HepG2 (cell line): Measurements from ENCODE around the gene TXNDC11. TPM values are rescaled to one million over a fixed set of nuclear protein-coding genes. Genes with fewer than 3 reads are reported as not detected.

Source experiments
- CSRNP2 ChIP-seq: sonication (generic); formaldehyde crosslinking; conservative IDR thresholded peaks from 2 replicates; pipeline ENCODE4 v1.8.0; 2022; ENCODE audit warnings: low read depth, missing genetic modification reagents
- DZIP1 ChIP-seq: sonication (generic); formaldehyde crosslinking; IDR thresholded peaks from 2 replicates; pipeline ENCODE4 v1.5.0; 2020; ENCODE audit warnings: mild to moderate bottlenecking, missing genetic modification reagents
- GTF3A ChIP-seq: sonication (generic); formaldehyde crosslinking; conservative IDR thresholded peaks from 2 replicates; pipeline ENCODE4 v1.4.0; 2020; ENCODE audit warnings: mild to moderate bottlenecking, missing genetic modification reagents
- HOXA3 ChIP-seq: sonication (generic); formaldehyde crosslinking; IDR thresholded peaks from 2 replicates; pipeline ENCODE4 v1.5.0; 2020; ENCODE audit warnings: missing genetic modification reagents
- KAT8 ChIP-seq: IDR thresholded peaks from 2 replicates; pipeline ENCODE4 v1.6.1; 2016; ENCODE audit warnings: missing genetic modification reagents, missing compliant biosample characterization
- MTF1 ChIP-seq: sonication (generic); formaldehyde crosslinking; IDR thresholded peaks from 2 replicates; pipeline ENCODE4 v1.5.0; 2020; ENCODE audit warnings: missing genetic modification reagents
- MYNN ChIP-seq: sonication (generic); formaldehyde crosslinking; IDR thresholded peaks from 2 replicates; pipeline ENCODE4 v1.4.0; 2020; ENCODE audit warnings: mild to moderate bottlenecking, low read depth, missing genetic modification reagents
- TEAD3 ChIP-seq: optimal IDR thresholded peaks from 2 replicates; pipeline ENCODE3; 2016; ENCODE audit warnings: borderline replicate concordance
- TSC22D2 ChIP-seq: sonication (generic); formaldehyde crosslinking; IDR thresholded peaks from 2 replicates; pipeline ENCODE4 v1.5.1; 2020; ENCODE audit warnings: missing genetic modification reagents, mild to moderate bottlenecking, borderline replicate concordance
- YEATS2 ChIP-seq: sonication (generic); formaldehyde crosslinking; IDR thresholded peaks from 2 replicates; pipeline ENCODE4 v1.4.0; 2020; ENCODE audit warnings: missing genetic modification reagents, borderline replicate concordance
- YY1 ChIP-seq: IDR thresholded peaks from 2 replicates; pipeline ENCODE4 v1.6.1; 2011; ENCODE audit warnings: low read length, low read depth, moderate library complexity, mild to moderate bottlenecking; ENCODE audit not compliant: insufficient read depth, insufficient replicate concordance
- ZBTB33 ChIP-seq: sonication (generic); formaldehyde crosslinking; IDR thresholded peaks from 2 replicates; pipeline ENCODE4 v1.4.0; 2020; ENCODE audit warnings: missing genetic modification reagents
- ZNF274 ChIP-seq: sonication (generic); formaldehyde crosslinking; IDR thresholded peaks from 2 replicates; pipeline ENCODE4 v1.5.1; 2020; ENCODE audit warnings: mild to moderate bottlenecking, missing genetic modification reagents
- ZNF549 ChIP-seq: sonication (generic); formaldehyde crosslinking; IDR thresholded peaks from 2 replicates; pipeline ENCODE4 v1.5.0; 2020; ENCODE audit warnings: missing genetic modification reagents
- ZNF557 ChIP-seq: sonication (generic); formaldehyde crosslinking; IDR thresholded peaks from 2 replicates; pipeline ENCODE4 v1.4.0; 2020; ENCODE audit warnings: missing genetic modification reagents
- ZNF891 ChIP-seq: sonication (generic); formaldehyde crosslinking; IDR thresholded peaks from 2 replicates; pipeline ENCODE4 v1.5.0; 2020; ENCODE audit warnings: mild to moderate bottlenecking, missing genetic modification reagents
- ZSCAN12 ChIP-seq: sonication (generic); formaldehyde crosslinking; IDR thresholded peaks from 2 replicates; pipeline ENCODE4 v1.9.0; 2021; ENCODE audit warnings: mild to moderate bottlenecking, missing genetic modification reagents
- polyA plus RNA-seq, 8 experiments: library from polyadenylated mRNA; depleted of rRNA in 3 of 8; stranded (reverse) in 7 of 8; unstranded in 1 of 8; fragments of >200 nt; fragmentation: Illumina TruSeq in 4 of 8; extraction: Trizol in 4 of 8; gene quantifications; 2 replicates each; pipeline versions ENCODE4 v1.2.1 to v1.2.3, GENCODE V29; 2011 to 2016; ENCODE audit warnings: low read depth in 4 of 8, missing spikeins in 1 of 8, mixed read lengths in 1 of 8; ENCODE audit not compliant: insufficient read depth in 1 of 8
- total RNA-seq, 5 experiments: library from RNA; depleted of rRNA; stranded (reverse); fragments of >200 nt; fragmentation: Illumina TruSeq; extraction: Trizol; gene quantifications; 2 replicates each; pipeline ENCODE4 v1.2.3, GENCODE V29; 2016; ENCODE audit warnings: low read depth in 1 of 5
- TF ChIP-seq, protein P1 (sequence below): sonication (generic); formaldehyde crosslinking; IDR thresholded peaks from 2 replicates; pipeline ENCODE4 v1.8.1; 2023; ENCODE audit warnings: mild to moderate bottlenecking, moderate library complexity, missing genetic modification reagents
- TF ChIP-seq, protein P2 (sequence below): IDR thresholded peaks from 2 replicates; pipeline ENCODE4 v1.6.1; 2016

TXNDC11 gene
- total and polyA plus RNA-seq, 2 of the 13 experiments (the other 11 are each of a cell fraction or from before 2014, with no cell fraction given) = 74.9 to 123 TPM

DNA sequence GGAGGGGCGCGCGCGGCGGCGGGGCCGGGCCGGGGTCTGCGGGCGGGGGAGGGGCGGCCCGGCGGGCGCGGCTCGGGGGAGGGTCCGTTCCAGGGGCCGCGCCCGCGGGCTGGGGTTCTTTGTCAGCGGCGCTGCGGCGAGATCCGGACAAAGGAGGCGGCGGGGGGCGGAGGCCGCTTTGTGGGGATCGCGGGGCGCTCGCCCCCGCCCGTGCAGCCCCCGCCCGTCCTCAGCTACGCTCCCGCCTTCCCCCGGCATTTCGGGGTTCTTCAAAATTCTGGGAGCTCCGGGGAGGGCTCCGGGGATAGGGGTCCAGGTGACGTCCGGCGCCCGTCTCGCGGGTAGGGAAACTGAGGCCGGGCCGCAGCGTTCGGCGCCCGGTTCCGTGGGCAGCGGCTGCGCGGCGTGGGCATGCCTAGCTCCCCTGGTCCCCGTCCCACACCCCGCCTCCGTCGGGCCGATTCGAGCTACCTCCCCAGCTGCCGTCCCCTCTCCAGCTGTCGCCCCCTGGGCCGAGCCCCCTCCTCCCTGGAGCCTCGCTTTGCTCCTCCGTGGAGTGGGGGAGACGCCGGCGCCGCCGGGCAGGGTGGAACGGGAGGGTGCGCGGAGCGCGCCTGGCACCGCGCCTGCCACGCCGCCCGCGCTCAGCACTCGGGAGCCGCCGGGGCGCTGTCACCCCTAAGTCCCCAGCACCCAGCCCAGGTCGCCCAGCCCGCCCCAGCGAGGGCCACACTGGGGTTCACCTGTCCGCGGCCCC is 73.9 kb downstream of the TXNDC11 start (continued):
- TF ChIP-seq DZIP1 (CRISPR knock-in tag) = no peak
- TF ChIP-seq YY1 = peak; percentile 27
- TF ChIP-seq, protein P1, sequence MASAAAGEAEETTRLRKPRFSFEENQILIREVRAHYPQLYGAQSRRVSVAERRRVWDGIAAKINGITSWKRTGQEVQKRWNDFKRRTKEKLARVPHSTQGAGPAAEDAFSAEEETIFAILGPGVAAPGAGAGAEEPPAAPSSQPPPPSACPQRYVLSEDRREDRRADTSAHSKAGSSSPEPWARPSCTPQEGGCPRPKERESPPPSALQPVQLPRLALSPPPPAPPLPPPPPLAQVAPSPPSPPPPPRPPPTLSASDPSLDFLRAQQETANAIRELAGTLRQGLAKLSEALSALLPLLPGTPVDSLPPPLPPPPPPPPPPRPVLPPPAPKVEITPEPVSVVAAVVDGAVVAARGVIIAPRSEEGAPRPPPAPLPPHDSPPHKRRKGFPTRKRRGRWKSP (CRISPR knock-in tag) = no peak
- TF ChIP-seq ZSCAN12 (CRISPR knock-in tag) = no peak
- no peak for TF ChIP-seq KAT8 (CRISPR knock-in tag)
- no peak for TF ChIP-seq ZNF891 (CRISPR knock-in tag)
- TF ChIP-seq YEATS2 (CRISPR knock-in tag) = no peak
- TF ChIP-seq ZNF549 = no peak
- TF ChIP-seq, protein P2, sequence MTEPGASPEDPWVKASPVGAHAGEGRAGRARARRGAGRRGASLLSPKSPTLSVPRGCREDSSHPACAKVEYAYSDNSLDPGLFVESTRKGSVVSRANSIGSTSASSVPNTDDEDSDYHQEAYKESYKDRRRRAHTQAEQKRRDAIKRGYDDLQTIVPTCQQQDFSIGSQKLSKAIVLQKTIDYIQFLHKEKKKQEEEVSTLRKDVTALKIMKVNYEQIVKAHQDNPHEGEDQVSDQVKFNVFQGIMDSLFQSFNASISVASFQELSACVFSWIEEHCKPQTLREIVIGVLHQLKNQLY (CRISPR knock-in tag) = no peak
- TF ChIP-seq GTF3A (CRISPR knock-in tag) = no peak
- peak; percentile 24; the same call in 1 of the 2 replicates for TF ChIP-seq ZNF274 (CRISPR knock-in tag)
- TF ChIP-seq ZBTB33 = peak; percentile 35
- no peak for TF ChIP-seq CSRNP2 (CRISPR knock-in tag)
- TF ChIP-seq HOXA3 (CRISPR knock-in tag) = peak; percentile 20
- no peak for TF ChIP-seq TEAD3 (CRISPR knock-in tag)
- TF ChIP-seq TSC22D2 = no peak
- TF ChIP-seq MYNN (CRISPR knock-in tag) = no peak
- TF ChIP-seq MTF1 = no peak
- TF ChIP-seq ZNF557 = no peak
